MG63 (cell line): ENCODE data around the gene MYH11. TPM values are rescaled to one million over a fixed set of nuclear protein-coding genes. Genes with fewer than 3 reads are reported as not detected.
"Not testable (repeated sequence)": the region's sequence is repeated elsewhere in the genome, so short reads cannot be mapped to it uniquely, and the experiment has no call there.

Source experiments
- DNase-seq: peaks from one replicate; pipeline ENCODE4 v3.0.0-alpha.2; 2020
- H3K27me3 ChIP-seq: fragments of 250-450 bp; sonication (Bioruptor Pico); 2 replicates; pipeline ENCODE4 v1.5.1; 2020; ENCODE audit warnings: mild to moderate bottlenecking, moderate library complexity
- H3K36me3 ChIP-seq: fragments of 250-450 bp; sonication (Bioruptor Pico); 2 replicates; pipeline ENCODE4 v1.5.1; 2020; ENCODE audit warnings: mild to moderate bottlenecking, moderate library complexity
- H3K4me3 ChIP-seq: fragments of 250-450 bp; sonication (Bioruptor Pico); 2 replicates; pipeline ENCODE4 v1.5.1; 2020; ENCODE audit warnings: mild to moderate bottlenecking, moderate library complexity
- H3K9me3 ChIP-seq: fragments of 250-450 bp; sonication (Bioruptor Pico); 2 replicates; pipeline ENCODE4 v1.5.1; 2020; ENCODE audit warnings: mild to moderate bottlenecking, moderate library complexity
- total RNA-seq: library from RNA; depleted of rRNA; stranded (reverse); fragments of >200 nt; shearing (Covaris generic); gene quantifications from 2 replicates; pipeline ENCODE4 v1.2.3, GENCODE V29; 2014; ENCODE audit warnings: low replicate concordance

The MYH11 gene
- total RNA-seq, 1 experiment from 2014 or later, result 0.03 TPM

DNA sequence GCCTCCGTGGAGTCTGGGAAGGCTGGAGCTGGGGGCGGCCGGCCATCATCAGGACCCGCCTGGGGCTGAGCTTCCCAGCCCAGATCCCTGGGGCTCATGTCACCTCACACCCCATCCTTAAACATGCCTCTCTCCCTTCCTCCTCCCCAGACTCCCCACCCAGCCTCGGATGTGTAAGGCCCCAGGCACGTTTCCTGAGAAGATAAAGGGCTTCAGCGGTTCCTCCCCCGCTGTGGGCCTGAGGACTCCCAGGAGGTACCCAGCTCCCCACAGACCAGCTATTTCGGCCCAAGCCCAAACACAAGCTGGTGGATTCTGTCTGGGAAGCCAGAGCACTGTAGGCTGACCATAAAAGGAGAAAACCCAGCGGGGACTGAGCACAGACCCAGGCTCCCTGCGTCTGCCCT is 49.2 kb downstream of the MYH11 start:
- no peak overlapping the region for H3K4me3 ChIP-seq
- H3K36me3 ChIP-seq, result no peaks in the 10 kb centered on the region
- peaks cover 10% of the 10 kb centered on the region for H3K9me3 ChIP-seq
- DNase-seq, result no peak
- no peaks in the 10 kb centered on the region for H3K27me3 ChIP-seq

DNA sequence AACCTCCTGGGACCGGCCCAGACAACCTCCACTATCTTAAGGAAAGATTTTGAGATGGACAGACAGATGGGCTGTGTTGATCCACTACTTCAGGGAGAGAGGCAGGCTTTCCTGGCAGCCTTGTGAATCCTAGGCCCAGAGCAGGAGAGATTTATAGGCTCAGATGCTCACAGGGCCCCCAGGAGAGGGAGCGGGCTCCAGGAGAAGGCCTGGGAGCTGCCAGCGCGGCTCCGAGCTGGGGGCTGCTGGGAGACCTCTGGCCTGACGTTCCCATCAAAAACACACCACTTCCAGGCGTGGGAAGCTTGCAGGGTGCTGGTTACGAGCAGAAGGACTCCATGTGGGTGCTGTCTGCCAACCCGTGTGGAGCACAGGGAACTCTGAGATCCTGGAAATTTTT is 53.2 kb downstream of the MYH11 start:
- no peak for DNase-seq
- no peak overlapping the region for H3K4me3 ChIP-seq
- no peaks in the 10 kb centered on the region for H3K27me3 ChIP-seq
- H3K9me3 ChIP-seq, result peaks cover 2% of the 10 kb centered on the region; the same call in 1 of the 2 replicates
- no peaks in the 10 kb centered on the region for H3K36me3 ChIP-seq

GRCh38 chr16:15799851-15800495 is 56.9 kb downstream of the MYH11 start:
- no peak for DNase-seq
- Histone ChIP-seq H3K4me3 (no peak overlapping the region), H3K36me3 (no peaks in the 10 kb centered on the region), H3K9me3 (peaks cover 9% of the 10 kb centered on the region), H3K27me3 (no peaks in the 10 kb centered on the region)

DNA sequence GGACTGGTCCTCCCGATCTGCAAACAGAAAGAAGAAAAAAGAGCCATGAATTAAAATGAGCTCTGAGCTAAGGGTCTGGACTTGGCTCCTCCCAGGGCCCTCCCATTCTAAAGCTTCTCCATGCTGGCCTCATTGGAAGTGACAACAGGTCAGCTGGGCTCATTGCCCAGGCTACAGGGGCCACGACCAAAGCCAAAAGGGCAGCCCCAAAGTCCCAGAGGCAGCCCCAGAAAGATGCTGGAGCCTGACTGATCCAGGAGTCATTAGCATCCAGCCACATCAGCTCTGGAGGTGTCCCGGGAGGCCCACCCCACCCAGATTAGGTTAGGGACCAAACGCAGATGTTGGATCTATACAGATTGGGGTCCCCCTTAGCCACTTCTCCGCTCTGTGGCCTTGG is 58.2 kb downstream of the MYH11 start:
- H3K36me3 ChIP-seq, result no peaks in the 10 kb centered on the region
- no peak for DNase-seq
- H3K9me3 ChIP-seq, result peaks cover 9% of the 10 kb centered on the region
- H3K4me3 ChIP-seq, result no peak overlapping the region
- no peaks in the 10 kb centered on the region for H3K27me3 ChIP-seq

- no peaks in the 10 kb centered on the region for H3K36me3 ChIP-seq
- H3K4me3 ChIP-seq, result no peak overlapping the region
- H3K27me3 ChIP-seq, result no peaks in the 10 kb centered on the region
- no peak for DNase-seq
- H3K9me3 ChIP-seq, result peaks cover 9% of the 10 kb centered on the region
These were observed 59.9 kb downstream of the MYH11 start for GRCh38 chr16:15796885-15797284.

DNA sequence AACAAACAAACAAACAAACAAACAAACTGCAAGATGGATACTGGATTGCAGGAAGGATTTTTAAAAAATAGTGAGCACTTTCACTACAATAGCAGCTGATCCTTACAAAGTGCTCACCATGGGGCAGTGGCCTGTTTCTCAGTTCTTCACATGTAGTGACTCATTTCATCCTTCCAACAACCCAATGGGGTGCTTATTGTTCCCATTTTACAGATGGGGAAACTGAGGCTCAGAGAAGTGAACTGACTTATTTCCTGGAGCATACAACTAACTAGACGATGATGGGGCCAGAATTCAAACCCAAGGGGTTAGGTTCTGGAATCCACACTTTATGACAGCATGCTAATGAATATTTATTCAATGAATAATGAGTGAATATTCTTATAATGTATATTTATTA is 61.2 kb downstream of the MYH11 start:
- no peaks in the 10 kb centered on the region for H3K27me3 ChIP-seq
- no peaks in the 10 kb centered on the region for H3K36me3 ChIP-seq
- no peak for DNase-seq
- H3K9me3 ChIP-seq, result peaks cover 9% of the 10 kb centered on the region
- no peak overlapping the region for H3K4me3 ChIP-seq

- no peaks in the 10 kb centered on the region for H3K36me3 ChIP-seq
- no peaks in the 10 kb centered on the region for H3K27me3 ChIP-seq
- no peak for DNase-seq
- H3K9me3 ChIP-seq, result peaks cover 7% of the 10 kb centered on the region
- no peak overlapping the region for H3K4me3 ChIP-seq
These were observed 64.3 kb downstream of the MYH11 start for GRCh38 chr16:15792563-15792971.

DNA sequence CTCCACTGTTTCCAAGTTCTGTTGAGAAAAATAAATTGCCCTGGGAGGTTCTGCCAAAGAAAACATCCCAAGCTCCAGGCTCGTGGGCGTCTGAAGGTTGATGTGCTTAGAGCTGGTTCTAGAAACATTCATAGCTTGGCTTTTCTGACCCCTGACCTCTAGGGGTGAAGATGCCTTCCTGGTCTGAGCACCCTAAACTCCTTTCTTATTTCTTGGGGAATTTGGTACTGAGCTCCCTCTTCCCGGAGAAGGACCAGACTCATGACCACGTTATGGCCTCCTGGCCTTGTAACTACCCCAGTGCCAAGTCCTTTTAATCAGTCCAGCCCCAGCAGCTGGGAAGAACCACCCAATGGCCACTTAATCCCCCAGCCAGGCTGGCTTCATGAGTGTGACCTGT is 66.4 kb downstream of the MYH11 start:
- DNase-seq, result peak; percentile 50
- H3K4me3 ChIP-seq, result no peak overlapping the region
- no peaks in the 10 kb centered on the region for H3K27me3 ChIP-seq
- H3K9me3 ChIP-seq, result no peaks in the 10 kb centered on the region
- no peaks in the 10 kb centered on the region for H3K36me3 ChIP-seq

- H3K36me3 ChIP-seq, H3K27me3 ChIP-seq, DNase-seq, H3K4me3 ChIP-seq, H3K9me3 ChIP-seq: not testable (repeated sequence)
These were observed 67.0 kb downstream of the MYH11 start for GRCh38 chr16:15789816-15790215.

- no peaks in the 10 kb centered on the region for H3K27me3 ChIP-seq
- H3K36me3 ChIP-seq, result no peaks in the 10 kb centered on the region
- no peak overlapping the region for H3K4me3 ChIP-seq
- no peaks in the 10 kb centered on the region for H3K9me3 ChIP-seq
- no peak for DNase-seq
These were observed 68.0 kb downstream of the MYH11 start for GRCh38 chr16:15788846-15789239.

DNA sequence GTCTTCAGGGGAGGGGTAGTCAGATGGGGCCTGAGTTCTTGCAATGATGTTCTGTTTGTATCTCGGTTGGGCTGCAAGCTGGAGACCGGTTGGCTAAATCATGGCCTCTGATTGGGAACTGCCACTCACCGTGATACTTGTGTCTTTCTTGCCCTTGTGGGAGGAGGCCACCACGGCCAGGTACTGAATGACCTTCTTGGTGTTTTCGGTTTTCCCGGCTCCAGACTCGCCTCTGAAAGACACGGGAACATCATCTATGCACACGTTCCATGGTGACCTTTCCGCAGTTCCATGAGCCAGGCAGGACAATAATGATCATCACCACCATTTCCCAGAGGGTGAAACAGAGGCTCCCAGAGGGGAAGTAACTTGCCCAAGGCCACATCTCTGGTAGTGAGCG is 70.3 kb downstream of the MYH11 start:
- Histone ChIP-seq H3K9me3 (no peaks in the 10 kb centered on the region), H3K4me3 (no peak overlapping the region), H3K36me3 (no peaks in the 10 kb centered on the region), H3K27me3 (no peaks in the 10 kb centered on the region)
- no peak for DNase-seq

DNA sequence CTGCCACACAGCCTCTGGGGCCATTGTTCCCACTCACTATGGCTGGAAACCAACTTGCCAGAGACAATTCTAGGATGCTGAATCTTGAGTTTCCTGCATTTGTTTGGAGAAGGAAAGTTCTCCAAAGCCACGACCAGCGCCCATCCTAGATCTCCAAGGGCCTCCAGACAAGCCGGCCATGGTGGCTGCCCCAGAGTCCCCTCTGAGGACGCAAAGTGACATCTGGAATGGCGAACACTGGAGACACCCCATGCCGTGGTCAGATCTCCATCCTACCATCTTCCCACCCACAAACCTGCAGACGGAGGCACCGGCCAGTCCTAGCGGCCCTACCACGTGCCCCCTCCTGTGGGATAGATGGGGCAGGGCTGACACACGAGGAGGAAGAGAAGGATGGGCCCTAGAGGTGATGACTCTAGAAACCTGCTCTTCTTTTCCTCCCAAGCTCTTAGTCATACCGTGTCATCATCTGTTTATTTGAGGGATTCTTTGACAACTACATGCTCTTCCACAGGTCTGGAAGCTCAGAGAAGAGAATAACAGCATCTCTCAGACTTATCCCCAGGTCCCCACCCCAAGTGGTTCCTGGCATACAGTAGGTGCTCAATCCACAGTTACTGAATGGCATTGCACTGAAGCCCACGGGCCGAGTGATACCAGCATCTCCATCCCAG is 71.3 kb downstream of the MYH11 start:
- H3K9me3 ChIP-seq, result no peaks in the 10 kb centered on the region
- DNase-seq, result no peak
- H3K4me3 ChIP-seq, result no peak overlapping the region

DNA sequence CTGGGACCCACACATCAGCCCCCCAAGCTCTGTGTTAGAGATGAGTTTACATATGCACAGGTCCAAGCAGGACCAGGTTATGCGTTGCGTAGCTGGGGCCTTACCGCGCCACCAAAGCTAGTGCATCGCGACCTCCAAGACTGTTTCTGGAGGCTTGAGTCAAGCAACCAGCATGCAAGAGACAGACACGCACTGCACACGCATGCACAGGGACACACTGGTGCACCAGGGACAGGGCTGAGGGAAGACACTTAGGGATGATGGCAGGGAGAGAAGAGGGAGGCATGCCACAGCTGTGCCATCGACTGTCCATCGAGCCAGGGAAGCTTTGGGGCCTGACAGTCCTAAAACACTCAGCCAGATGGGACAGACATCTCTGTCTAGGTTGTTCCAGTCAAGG is 72.8 kb downstream of the MYH11 start:
- Histone ChIP-seq H3K4me3 (no peak overlapping the region), H3K27me3 (no peaks in the 10 kb centered on the region), H3K36me3 (no peaks in the 10 kb centered on the region), H3K9me3 (no peaks in the 10 kb centered on the region)
- no peak for DNase-seq

More for the DNA sequence above, 71.3 kb downstream of the MYH11 start:
- no peaks in the 10 kb centered on the region for H3K27me3 ChIP-seq
- no peaks in the 10 kb centered on the region for H3K36me3 ChIP-seq

GRCh38 chr16:15782573-15783365 is 74.1 kb downstream of the MYH11 start:
- no peak for DNase-seq
- Histone ChIP-seq H3K9me3 (no peaks in the 10 kb centered on the region), H3K36me3 (no peaks in the 10 kb centered on the region), H3K4me3 (no peak overlapping the region), H3K27me3 (no peaks in the 10 kb centered on the region)

DNA sequence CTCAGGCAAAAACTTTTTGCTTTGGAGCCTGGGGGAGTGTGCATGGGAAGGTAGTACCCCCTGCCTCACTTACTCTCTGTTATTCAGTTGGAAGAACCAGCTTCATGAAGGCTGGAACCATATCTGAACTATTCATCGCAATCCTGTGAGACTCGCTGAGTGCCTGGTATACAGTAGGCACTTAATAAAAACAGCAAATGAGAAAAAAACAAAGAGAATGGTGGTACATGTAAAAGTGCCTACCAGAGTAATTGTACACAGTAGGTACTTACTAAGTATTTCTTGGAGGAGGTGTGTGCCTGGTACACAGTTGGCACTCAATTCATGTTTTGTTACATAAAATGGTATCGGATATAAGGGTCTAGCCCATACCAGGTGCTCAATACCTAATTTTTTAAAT is 75.2 kb downstream of the MYH11 start:
- H3K27me3 ChIP-seq, result no peaks in the 10 kb centered on the region
- no peak overlapping the region for H3K4me3 ChIP-seq
- no peak for DNase-seq
- no peaks in the 10 kb centered on the region for H3K36me3 ChIP-seq
- no peaks in the 10 kb centered on the region for H3K9me3 ChIP-seq

DNA sequence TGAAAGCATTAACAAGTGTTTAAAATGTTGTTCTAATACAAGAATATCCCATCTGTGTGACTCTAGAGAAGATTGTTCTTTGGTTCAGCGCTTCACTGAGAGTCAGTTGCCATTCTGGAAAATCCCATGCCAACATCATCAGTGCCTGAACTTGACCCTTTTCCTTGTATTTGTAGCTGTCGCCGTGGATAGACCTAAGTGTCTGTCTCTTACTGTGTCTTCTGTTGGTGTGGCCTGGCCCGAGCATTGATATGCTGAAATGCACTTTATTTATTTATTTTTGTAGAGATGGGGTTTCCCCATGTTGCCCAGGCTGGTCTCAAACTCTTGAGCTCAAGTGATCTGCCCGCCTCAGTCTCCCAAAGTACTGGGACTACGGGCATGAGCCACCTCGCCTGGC is 76.0 kb downstream of the MYH11 start:
- DNase-seq, result no peak
- no peaks in the 10 kb centered on the region for H3K9me3 ChIP-seq
- no peak overlapping the region for H3K4me3 ChIP-seq
- no peaks in the 10 kb centered on the region for H3K27me3 ChIP-seq
- no peaks in the 10 kb centered on the region for H3K36me3 ChIP-seq

DNA sequence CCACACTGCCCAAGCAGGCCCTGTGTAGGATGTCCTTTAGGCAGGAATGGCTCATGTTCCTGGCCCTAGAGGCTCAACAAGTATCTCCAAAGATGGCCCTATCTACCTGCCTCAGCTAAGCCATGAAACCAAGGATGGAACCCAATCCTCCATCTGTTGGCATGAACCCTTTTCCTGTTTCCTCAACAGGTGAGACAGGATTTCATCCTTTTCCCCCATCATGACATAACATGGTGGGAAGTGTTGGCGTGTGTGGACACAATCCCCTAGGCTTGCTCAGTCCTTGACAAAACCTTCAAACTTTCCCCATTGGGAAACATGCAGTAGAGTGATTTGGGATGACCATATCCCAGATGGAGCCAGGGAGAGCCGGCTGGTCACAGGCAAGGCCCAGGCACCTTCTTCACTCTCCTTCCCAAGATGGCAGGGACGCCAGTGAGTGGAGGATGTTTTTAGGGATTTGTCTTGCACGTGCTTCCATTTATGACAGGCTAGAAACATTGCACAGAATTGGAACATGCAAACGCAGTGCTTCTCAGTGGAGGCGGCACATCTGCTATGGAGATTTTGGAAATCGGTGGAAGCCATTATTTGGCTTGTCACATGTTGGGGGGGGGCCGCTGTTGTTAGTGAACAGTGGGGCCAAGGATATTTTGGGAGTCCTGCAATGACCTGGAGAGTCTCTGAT is 77.0 kb downstream of the MYH11 start:
- no peaks in the 10 kb centered on the region for H3K36me3 ChIP-seq
- no peak overlapping the region for H3K4me3 ChIP-seq
- no peaks in the 10 kb centered on the region for H3K9me3 ChIP-seq
- DNase-seq, result no peak
- H3K27me3 ChIP-seq, result no peaks in the 10 kb centered on the region
